D721Med (cell line): ENCODE results near the gene TCAF1.

Experiments
- DNase-seq: peaks from one replicate; pipeline ENCODE4 v3.0.0; 2011; ENCODE audit warnings: low spot score; ENCODE audit not compliant: insufficient read length
- FAIRE-seq: peaks from 2 replicates; lab custom pipeline; 2011; peaks lifted over from hg19 to GRCh38; lab: Jason Lieb, UNC
- TF ChIP-seq, protein P1 (sequence below): IDR thresholded peaks from 2 replicates; pipeline ENCODE4 v1.5.1; 2012; ENCODE audit warnings: mild to moderate bottlenecking, control low read depth; ENCODE audit not compliant: insufficient read depth; ENCODE audit errors: missing control alignments

TCAF1 gene

DNA sequence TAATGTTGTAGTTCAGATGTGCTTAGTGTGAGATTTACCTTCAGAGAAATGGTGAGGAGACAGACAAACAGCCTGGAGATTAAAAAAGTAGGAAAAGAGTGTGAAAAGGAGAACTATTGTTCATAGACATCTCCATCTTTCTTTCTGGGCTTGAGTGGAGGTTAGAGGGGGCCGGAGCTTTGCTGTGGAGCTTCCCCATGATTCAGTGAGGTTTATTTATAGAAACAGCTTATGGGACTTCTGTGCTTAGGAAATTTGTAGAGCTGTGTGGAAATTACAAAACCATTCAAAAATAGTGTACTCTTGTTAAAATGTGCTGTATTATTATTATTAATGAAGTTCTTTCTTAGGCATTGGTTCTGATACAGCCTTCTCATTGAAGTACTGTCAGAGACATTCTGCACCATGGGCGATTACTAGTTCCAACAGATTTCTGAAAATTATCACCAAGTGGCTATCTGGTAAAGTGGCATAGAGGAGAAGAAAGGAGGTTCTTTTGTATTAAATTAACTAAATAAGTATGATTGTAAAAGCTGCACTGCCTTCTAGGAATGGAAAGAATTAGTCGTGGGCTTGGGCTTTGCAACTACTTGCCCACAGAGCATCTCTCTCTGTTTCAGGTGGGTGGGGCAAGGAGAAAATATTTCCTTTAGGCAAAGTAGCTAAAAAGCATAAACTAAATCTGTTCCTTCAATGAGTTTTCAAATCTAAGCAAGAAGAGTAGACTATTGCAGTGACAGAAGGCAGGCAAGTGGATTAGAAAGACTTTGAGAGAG is 8.7 kb upstream of the TCAF1 start:
- TF ChIP-seq, protein P1, sequence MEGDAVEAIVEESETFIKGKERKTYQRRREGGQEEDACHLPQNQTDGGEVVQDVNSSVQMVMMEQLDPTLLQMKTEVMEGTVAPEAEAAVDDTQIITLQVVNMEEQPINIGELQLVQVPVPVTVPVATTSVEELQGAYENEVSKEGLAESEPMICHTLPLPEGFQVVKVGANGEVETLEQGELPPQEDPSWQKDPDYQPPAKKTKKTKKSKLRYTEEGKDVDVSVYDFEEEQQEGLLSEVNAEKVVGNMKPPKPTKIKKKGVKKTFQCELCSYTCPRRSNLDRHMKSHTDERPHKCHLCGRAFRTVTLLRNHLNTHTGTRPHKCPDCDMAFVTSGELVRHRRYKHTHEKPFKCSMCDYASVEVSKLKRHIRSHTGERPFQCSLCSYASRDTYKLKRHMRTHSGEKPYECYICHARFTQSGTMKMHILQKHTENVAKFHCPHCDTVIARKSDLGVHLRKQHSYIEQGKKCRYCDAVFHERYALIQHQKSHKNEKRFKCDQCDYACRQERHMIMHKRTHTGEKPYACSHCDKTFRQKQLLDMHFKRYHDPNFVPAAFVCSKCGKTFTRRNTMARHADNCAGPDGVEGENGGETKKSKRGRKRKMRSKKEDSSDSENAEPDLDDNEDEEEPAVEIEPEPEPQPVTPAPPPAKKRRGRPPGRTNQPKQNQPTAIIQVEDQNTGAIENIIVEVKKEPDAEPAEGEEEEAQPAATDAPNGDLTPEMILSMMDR = no peak
- FAIRE-seq (no peak), DNase-seq (no peak)

DNA sequence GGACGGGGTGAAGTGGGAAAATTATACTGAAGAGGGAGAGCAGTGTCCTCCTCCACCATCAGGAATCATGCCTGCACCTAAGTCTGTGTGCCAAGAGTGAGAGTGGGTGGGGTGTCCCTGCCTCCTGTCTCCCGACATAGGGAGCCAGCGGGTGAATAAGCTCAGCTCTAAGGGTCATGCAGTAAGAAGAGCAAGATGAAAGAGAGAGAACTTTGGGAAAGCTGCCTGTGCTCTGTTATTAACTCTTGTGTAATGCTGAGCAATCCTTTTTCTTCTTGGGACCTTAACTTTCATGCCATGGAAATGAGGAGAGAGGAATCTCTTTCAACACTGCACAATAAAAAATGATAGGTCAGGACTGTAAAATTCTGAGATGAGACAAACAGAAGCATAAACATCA is 7.9 kb upstream of the TCAF1 start:
- TF ChIP-seq, protein P1 = no peak
- DNase-seq = no peak
- no peak for FAIRE-seq

DNA sequence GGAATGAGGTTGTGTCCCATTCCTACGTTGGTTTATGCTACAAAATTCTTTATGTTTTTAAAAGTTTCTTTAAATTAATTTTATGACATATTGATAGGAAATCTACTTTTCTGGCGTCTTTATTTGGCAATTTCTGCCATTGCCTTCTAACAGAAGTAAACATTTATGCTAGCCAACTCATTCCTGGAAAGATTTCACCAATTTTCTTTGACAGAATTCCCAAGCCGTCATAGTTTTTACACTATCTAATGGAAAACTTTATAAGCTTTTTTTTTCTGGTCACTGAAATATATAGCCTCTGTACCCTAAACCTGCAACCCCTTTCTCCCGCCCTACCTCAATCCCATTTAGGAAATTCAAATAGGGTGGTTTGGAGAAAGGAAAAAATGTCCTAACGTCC is 6.1 kb upstream of the TCAF1 start:
- TF ChIP-seq, protein P1 = no peak
- DNase-seq (no peak), FAIRE-seq (no peak)

DNA sequence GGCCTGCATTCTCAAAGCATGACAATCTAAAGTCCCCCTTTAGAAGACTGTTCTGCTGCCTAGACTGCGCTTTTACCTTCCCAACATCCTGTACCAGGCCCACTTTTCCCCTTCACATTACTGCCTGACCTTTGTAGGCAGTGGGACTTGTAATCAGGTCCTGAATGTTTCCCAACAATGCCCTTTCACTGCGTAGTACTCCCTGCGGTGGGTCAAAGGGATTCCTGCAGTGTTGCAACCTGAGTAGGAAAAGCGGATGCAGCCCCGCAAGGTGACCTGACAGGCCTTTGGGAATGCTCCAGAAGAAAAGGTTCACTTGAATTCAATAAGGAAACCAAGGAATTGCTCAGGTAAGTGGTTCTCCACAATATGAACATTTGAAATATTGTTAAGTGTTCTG is 4.9 kb upstream of the TCAF1 start:
- DNase-seq = no peak
- FAIRE-seq = no peak
- TF ChIP-seq, protein P1 = no peak

GRCh38 chr7:143906151-143906550 is 4.2 kb upstream of the TCAF1 start:
- FAIRE-seq = no peak
- no peak for DNase-seq
- TF ChIP-seq, protein P1 = no peak

GRCh38 chr7:143905509-143905908 is 3.5 kb upstream of the TCAF1 start:
- FAIRE-seq (no peak), DNase-seq (no peak)
- TF ChIP-seq, protein P1 = no peak

GRCh38 chr7:143902332-143902899 is 440 bp upstream of the TCAF1 start:
- TF ChIP-seq, protein P1 = no peak
- no peak for FAIRE-seq
- DNase-seq = no peak
